HG02981 (cell line): ENCODE measurements around the gene TP73.

Source experiments
- ATAC-seq: cut with Tn5 transposase; IDR thresholded peaks from one replicate; pipeline ENCODE4 v1.9.1; 2021; ENCODE audit warnings: mild to moderate bottlenecking, moderate library complexity; ENCODE audit not compliant: unreplicated experiment

The TP73 gene

GRCh38 chr1:3683992-3684391 lies 31.7 kb downstream of the TP73 start:
- no peak for ATAC-seq

GRCh38 chr1:3685222-3685621 lies 32.9 kb downstream of the TP73 start:
- ATAC-seq: no peak

- no peak for ATAC-seq
Measured at GRCh38 chr1:3685906-3686305, 33.6 kb downstream of the TP73 start.

GRCh38 chr1:3687504-3687903 lies 35.2 kb downstream of the TP73 start:
- no peak for ATAC-seq

- ATAC-seq: no peak
Measured at GRCh38 chr1:3688356-3689137, 36.2 kb downstream of the TP73 start.

GRCh38 chr1:3689138-3689750 lies 36.9 kb downstream of the TP73 start:
- ATAC-seq: no peak

- ATAC-seq: no peak
Measured at GRCh38 chr1:3690282-3691065, 38.2 kb downstream of the TP73 start.

- no peak for ATAC-seq
Measured at GRCh38 chr1:3691421-3692204, 39.3 kb downstream of the TP73 start.

GRCh38 chr1:3692598-3692997 lies 40.3 kb downstream of the TP73 start:
- ATAC-seq: no peak

GRCh38 chr1:3693321-3693720 lies 41.0 kb downstream of the TP73 start:
- no peak for ATAC-seq

GRCh38 chr1:3695326-3696217 lies 43.3 kb downstream of the TP73 start:
- peak; percentile 56 for ATAC-seq

GRCh38 chr1:3696689-3697088 lies 44.4 kb downstream of the TP73 start:
- no peak for ATAC-seq

- ATAC-seq: no peak
Measured at GRCh38 chr1:3697104-3697503, 44.8 kb downstream of the TP73 start.

GRCh38 chr1:3697810-3698209 lies 45.5 kb downstream of the TP73 start:
- ATAC-seq: no peak

GRCh38 chr1:3698660-3699408 lies 46.5 kb downstream of the TP73 start:
- ATAC-seq: no peak

GRCh38 chr1:3699596-3699995 lies 47.3 kb downstream of the TP73 start:
- ATAC-seq: no peak

- no peak for ATAC-seq
Measured at GRCh38 chr1:3700631-3701030, 48.3 kb downstream of the TP73 start.

- no peak for ATAC-seq
Measured at GRCh38 chr1:3702528-3702927, 50.2 kb downstream of the TP73 start.

GRCh38 chr1:3702990-3703728 lies 50.8 kb downstream of the TP73 start:
- no peak for ATAC-seq
